Measurements from ENCODE around the gene SMC1B. TPM values are rescaled to one million over a fixed set of nuclear protein-coding genes. Genes with fewer than 3 reads are reported as not detected.

Gene SMC1B
- total RNA-seq, 4 donors from 2014 or later, result 0.13 TPM; not detected in 3

GRCh38 chr22:45426387-45426786 lies 13.0 kb upstream of the SMC1B start:
- 91 to 94% methylated on average over 9 of the region's 9 CpGs for WGBS, 2 donors
- intact Hi-C loops (cut with DNase I), result no loop called here
- TF ChIP-seq POLR2A (IDR thresholded peaks at IDR 0.05), result no peak
- TF ChIP-seq, protein P1, sequence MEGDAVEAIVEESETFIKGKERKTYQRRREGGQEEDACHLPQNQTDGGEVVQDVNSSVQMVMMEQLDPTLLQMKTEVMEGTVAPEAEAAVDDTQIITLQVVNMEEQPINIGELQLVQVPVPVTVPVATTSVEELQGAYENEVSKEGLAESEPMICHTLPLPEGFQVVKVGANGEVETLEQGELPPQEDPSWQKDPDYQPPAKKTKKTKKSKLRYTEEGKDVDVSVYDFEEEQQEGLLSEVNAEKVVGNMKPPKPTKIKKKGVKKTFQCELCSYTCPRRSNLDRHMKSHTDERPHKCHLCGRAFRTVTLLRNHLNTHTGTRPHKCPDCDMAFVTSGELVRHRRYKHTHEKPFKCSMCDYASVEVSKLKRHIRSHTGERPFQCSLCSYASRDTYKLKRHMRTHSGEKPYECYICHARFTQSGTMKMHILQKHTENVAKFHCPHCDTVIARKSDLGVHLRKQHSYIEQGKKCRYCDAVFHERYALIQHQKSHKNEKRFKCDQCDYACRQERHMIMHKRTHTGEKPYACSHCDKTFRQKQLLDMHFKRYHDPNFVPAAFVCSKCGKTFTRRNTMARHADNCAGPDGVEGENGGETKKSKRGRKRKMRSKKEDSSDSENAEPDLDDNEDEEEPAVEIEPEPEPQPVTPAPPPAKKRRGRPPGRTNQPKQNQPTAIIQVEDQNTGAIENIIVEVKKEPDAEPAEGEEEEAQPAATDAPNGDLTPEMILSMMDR (IDR thresholded peaks at IDR 0.05), result no peak
- Histone ChIP-seq H3K27me3 (no peaks in the 10 kb centered on the region), H3K9me3 (no peaks in the 10 kb centered on the region), H3K4me3 (replicated peaks in 1 of 3) (no peak overlapping the region), H3K27ac (no peak overlapping the region), H3K36me3 (no peaks in the 10 kb centered on the region), H3K4me1 (no peaks in the 10 kb centered on the region)
- no peak for DNase-seq

- no peak overlapping the region for H3K27ac ChIP-seq
- H3K4me1 ChIP-seq, result no peaks in the 10 kb centered on the region
- TF ChIP-seq, protein P1 (IDR thresholded peaks at IDR 0.05), result no peak
- WGBS, 2 donors, result 91 to 93% methylated on average over 16 to 22 of the region's 23 CpGs
- no peaks in the 10 kb centered on the region for H3K27me3 ChIP-seq
- H3K4me3 ChIP-seq (replicated peaks in 1 of 3), result no peak overlapping the region
- DNase-seq, result no peak
- no peaks in the 10 kb centered on the region for H3K36me3 ChIP-seq
- intact Hi-C loops (cut with DNase I), result no loop called here
- no peaks in the 10 kb centered on the region for H3K9me3 ChIP-seq
Measured at GRCh38 chr22:45425531-45426265, 12.3 kb upstream of the SMC1B start.

DNA sequence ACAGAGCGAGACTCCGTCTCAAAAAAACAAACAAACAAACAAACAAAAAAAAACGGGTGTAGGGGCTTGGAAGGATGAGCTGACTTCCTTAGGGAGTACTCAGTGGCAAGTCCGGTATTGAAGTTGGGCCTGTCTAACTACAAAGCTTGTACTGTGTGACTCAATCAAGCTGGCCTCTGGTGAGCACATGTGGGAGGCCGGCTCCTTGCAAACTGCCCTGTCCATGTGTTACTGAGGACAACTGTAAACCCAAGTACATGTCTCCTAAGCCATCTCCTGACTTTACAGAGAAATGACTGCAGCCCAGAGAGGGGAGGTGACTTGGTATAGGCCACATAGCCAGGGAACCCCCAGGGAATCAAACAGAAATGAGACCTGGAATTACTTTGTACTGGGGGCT lies 11.7 kb upstream of the SMC1B start:
- H3K27ac ChIP-seq, result no peak overlapping the region
- H3K27me3 ChIP-seq, result no peaks in the 10 kb centered on the region
- no peak for TF ChIP-seq POLR2A (IDR thresholded peaks at IDR 0.05)
- TF ChIP-seq, protein P1 (IDR thresholded peaks at IDR 0.05), result no peak
- no peaks in the 10 kb centered on the region for H3K36me3 ChIP-seq
- no peak overlapping the region for H3K4me3 ChIP-seq (replicated peaks in 1 of 3)
- 79 to 80% methylated on average over 5 of the region's 5 CpGs for WGBS, 2 donors
- intact Hi-C loops (cut with DNase I), result no loop called here
- no peaks in the 10 kb centered on the region for H3K9me3 ChIP-seq
- H3K4me1 ChIP-seq, result no peaks in the 10 kb centered on the region
- no peak for DNase-seq

DNA sequence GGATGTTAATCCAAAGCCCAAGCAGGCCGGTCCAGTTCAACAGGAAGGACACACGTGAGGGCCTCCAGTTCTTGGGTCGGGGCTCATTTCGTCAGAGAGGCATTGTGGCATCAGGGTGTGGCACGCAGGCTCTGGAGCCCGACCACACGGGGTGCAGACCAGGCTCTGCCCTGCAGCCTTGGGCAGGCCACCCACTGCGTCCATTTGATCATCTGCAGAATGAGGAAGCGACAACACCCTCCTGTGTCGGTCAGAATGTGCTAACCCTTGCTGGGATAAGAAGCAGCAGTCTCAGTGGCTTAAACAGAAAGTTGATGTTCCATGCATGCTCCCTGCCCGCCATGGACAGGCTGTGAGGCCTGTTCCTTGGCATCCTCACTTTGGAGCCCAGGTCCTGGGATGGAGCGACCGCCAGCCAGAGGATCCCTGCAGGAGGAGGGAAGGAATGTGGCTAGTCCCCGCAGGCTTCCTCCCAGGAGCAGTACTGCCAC lies 10.9 kb upstream of the SMC1B start:
- intact Hi-C loops (cut with DNase I), result no loop called here
- no peak overlapping the region for H3K27ac ChIP-seq
- DNase-seq, result no peak

DNA sequence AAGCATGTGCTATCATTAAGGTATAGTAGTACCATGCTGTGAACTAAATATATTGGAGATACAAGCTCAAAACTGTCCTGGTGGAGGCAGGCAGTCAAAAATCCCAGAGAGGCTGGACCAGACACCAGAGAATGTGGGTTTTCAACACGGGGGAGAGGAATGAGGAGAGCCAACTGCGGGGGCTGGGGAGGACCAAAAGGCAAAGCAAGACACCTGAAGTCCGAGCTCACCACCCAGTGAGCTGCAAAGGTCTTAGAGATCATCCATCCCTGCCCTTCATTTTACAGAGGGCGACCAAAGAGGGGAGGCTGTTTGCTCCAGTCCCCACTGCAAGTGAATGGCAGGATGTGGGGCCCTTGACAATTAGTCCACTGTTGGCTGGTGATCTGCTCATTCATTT lies 10.1 kb upstream of the SMC1B start:
- intact Hi-C loops (cut with DNase I), result no loop called here
- Histone ChIP-seq H3K9me3 (no peaks in the 10 kb centered on the region), H3K4me1 (no peaks in the 10 kb centered on the region), H3K36me3 (no peaks in the 10 kb centered on the region), H3K27ac (no peak overlapping the region), H3K4me3 (replicated peaks in 1 of 3) (no peak overlapping the region), H3K27me3 (no peaks in the 10 kb centered on the region)
- TF ChIP-seq, protein P1 (IDR thresholded peaks at IDR 0.05), result no peak
- no peak for TF ChIP-seq POLR2A (IDR thresholded peaks at IDR 0.05)
- WGBS, 2 donors, result 84 to 85% methylated on average over 4 of the region's 4 CpGs
- DNase-seq, result no peak

More for the DNA sequence above, 10.9 kb upstream of the SMC1B start:
- Histone ChIP-seq H3K4me3 (replicated peaks in 1 of 3) (no peak overlapping the region), H3K27me3 (no peaks in the 10 kb centered on the region), H3K36me3 (no peaks in the 10 kb centered on the region), H3K9me3 (no peaks in the 10 kb centered on the region), H3K4me1 (no peaks in the 10 kb centered on the region)
- WGBS, 2 donors, result 91 to 95% methylated on average over 14 of the region's 14 CpGs
- TF ChIP-seq, protein P1 (IDR thresholded peaks at IDR 0.05), result no peak
- TF ChIP-seq POLR2A (IDR thresholded peaks at IDR 0.05), result no peak

All from thyroid gland (tissue), 4 donors.